Endothelial cell of umbilical vein (primary cell): Measurements from ENCODE around the gene MRM2.

Experiments
- CTCF ChIP-seq, 2 donors: IDR thresholded peaks; 1 replicate in 1 of 2; 2 replicates in 1 of 2; pipeline ENCODE4 v1.5.1; 2011; ENCODE audit warnings: low read length in 2 of 2, mild to moderate bottlenecking in 2 of 2, moderate library complexity in 2 of 2, control low read depth in 1 of 2, inconsistent platforms in 1 of 2, low read depth in 1 of 2; ENCODE audit not compliant: insufficient read depth in 1 of 2; ENCODE audit errors: extremely low read depth in 1 of 2
- EZH2 ChIP-seq: IDR thresholded peaks from 2 replicates; pipeline ENCODE4 v1.6.1; 2012; ENCODE audit warnings: borderline replicate concordance, low read depth, mild to moderate bottlenecking, moderate library complexity, low read length, inconsistent platforms; ENCODE audit not compliant: severe bottlenecking
- POLR2AphosphoS5 ChIP-seq: IDR thresholded peaks from 2 replicates; pipeline ENCODE4 v1.6.1; 2012; ENCODE audit warnings: low read depth, mild to moderate bottlenecking, control low read depth, low read length, moderate library complexity; ENCODE audit not compliant: insufficient read depth

GRCh38 chr7:2253525-2254244 lies 11.7 kb upstream of the MRM2 start:
- TF ChIP-seq CTCF (IDR thresholded peaks at IDR 0.05; ENCODE audit: extremely low read depth in 1 of 2, insufficient read depth in 1 of 2, low read depth in 1 of 2, low read length in 2 of 2): no peak
- TF ChIP-seq POLR2AphosphoS5: no peak
- no peak for TF ChIP-seq EZH2
